H1 (cell line): ENCODE data around the gene RNF10. TPM values are rescaled to one million over a fixed set of nuclear protein-coding genes. Genes with fewer than 3 reads are reported as not detected.
"Not testable (repeated sequence)": the region's sequence is repeated elsewhere in the genome, so short reads cannot be mapped to it uniquely, and the experiment has no call there.

Source experiments
- CTCF ChIA-PET: fragments of 300-600 bp; sonication (Branson Sonifier 250); formaldehyde crosslinking; loops from one replicate; lab custom pipeline; 2021; ENCODE audit not compliant: partially characterized antibody; lab: Charles Lee
- POLR2A ChIA-PET: fragments of 300-600 bp; sonication (Branson Sonifier 250); formaldehyde crosslinking; loops from one replicate; lab custom pipeline; 2021; ENCODE audit warnings: inconsistent platforms; ENCODE audit not compliant: partially characterized antibody; lab: Charles Lee
- DNase-seq, 2 experiments: peaks; one replicate each; pipeline versions ENCODE4 v3.0.0 to v3.0.0-alpha.2; 2010 to 2022; ENCODE audit warnings: low spot score in 2 of 2, low read depth in 1 of 2, mixed read lengths in 1 of 2
- FAIRE-seq: peaks from 2 replicates; lab custom pipeline; 2011; peaks lifted over from hg19 to GRCh38; lab: Jason Lieb, UNC
- H2AFZ ChIP-seq: 2 replicates; pipeline ENCODE4 v1.8.1; 2012; ENCODE audit warnings: low read length, inconsistent platforms
- H2AK5ac ChIP-seq: 2 replicates; pipeline ENCODE4 v1.6.1; 2013; ENCODE audit warnings: low read depth, low read length
- H2BK120ac ChIP-seq: replicated peaks from 2 replicates; pipeline ENCODE3; 2013; ENCODE audit warnings: low read depth, low read length, inconsistent platforms
- H2BK12ac ChIP-seq: 2 replicates; pipeline ENCODE4 v1.6.1; 2013; ENCODE audit warnings: low read depth, low read length
- H2BK15ac ChIP-seq: 2 replicates; pipeline ENCODE4 v1.6.1; 2013; ENCODE audit warnings: low read length
- H2BK20ac ChIP-seq: 2 replicates; pipeline ENCODE4 v1.6.1; 2013; ENCODE audit warnings: low read length
- H2BK5ac ChIP-seq: 2 replicates; pipeline ENCODE4 v1.6.1; 2013; ENCODE audit warnings: low read depth, low read length
- H3K14ac ChIP-seq: 2 replicates; pipeline ENCODE4 v1.6.1; 2013; ENCODE audit warnings: inconsistent platforms; ENCODE audit not compliant: insufficient read length
- H3K18ac ChIP-seq: 2 replicates; pipeline ENCODE4 v1.6.1; 2013; ENCODE audit warnings: low read length; ENCODE audit errors: extremely low read depth
- H3K23ac ChIP-seq: 2 replicates; pipeline ENCODE4 v1.6.1; 2013; ENCODE audit warnings: inconsistent platforms; ENCODE audit not compliant: insufficient read length
- H3K23me2 ChIP-seq: 2 replicates; pipeline ENCODE4 v1.6.1; 2013; ENCODE audit warnings: low read depth, low read length
- H3K27ac ChIP-seq: 2 replicates; pipeline ENCODE4 v1.6.1; 2011; ENCODE audit warnings: low read depth, low read length, inconsistent platforms
- H3K27me3 ChIP-seq, 4 experiments: replicated peaks in 1 of 4; 1 replicate in 1 of 4; 2 replicates in 3 of 4; pipeline versions ENCODE4 v1.6.1 to v1.8.1; 2011 to 2013; ENCODE audit warnings: low read length in 3 of 4, mild to moderate bottlenecking in 3 of 4, inconsistent platforms in 2 of 4, mixed read lengths in 2 of 4, moderate library complexity in 1 of 4; ENCODE audit not compliant: control insufficient read depth in 3 of 4, insufficient read depth in 3 of 4; ENCODE audit errors: extremely low read depth in 1 of 4
- H3K36me3 ChIP-seq, 4 experiments: 2 replicates each; pipeline versions ENCODE4 v1.6.1 to v1.8.1; 2011 to 2013; ENCODE audit warnings: mild to moderate bottlenecking in 4 of 4, low read length in 3 of 4, moderate library complexity in 2 of 4, control low read depth in 1 of 4, inconsistent platforms in 1 of 4; ENCODE audit not compliant: insufficient read depth in 4 of 4, control insufficient read depth in 2 of 4
- H3K4ac ChIP-seq: replicated peaks from 2 replicates; pipeline ENCODE3; 2013; ENCODE audit warnings: low read length, low read depth, mixed read lengths, inconsistent platforms; ENCODE audit not compliant: insufficient read length
- H3K4me1 ChIP-seq, 4 experiments: replicated peaks in 1 of 4; 1 replicate in 1 of 4; 2 replicates in 3 of 4; pipeline versions ENCODE4 v1.6.1 to v1.8.1; 2011 to 2013; ENCODE audit warnings: low read length in 3 of 4, inconsistent platforms in 2 of 4, mixed read lengths in 1 of 4; ENCODE audit not compliant: insufficient read depth in 4 of 4, control insufficient read depth in 3 of 4
- H3K4me2 ChIP-seq, 2 experiments: 2 replicates each; pipeline versions ENCODE4 v1.6.1 to v1.8.1; 2011 to 2013; ENCODE audit warnings: low read depth in 2 of 2, low read length in 2 of 2, control low read depth in 1 of 2, inconsistent platforms in 1 of 2, mild to moderate bottlenecking in 1 of 2; ENCODE audit not compliant: insufficient read depth in 1 of 2
- H3K4me3 ChIP-seq, 4 experiments: fragments of 200-600, 300-600 bp in 1 of 4; sonication (generic), shearing (Covaris generic), sonication (Bioruptor Twin) in 1 of 4; 2 replicates each; pipeline versions ENCODE4 v1.5.1 to v1.8.1; 2011 to 2016; ENCODE audit warnings: low read length in 4 of 4, low read depth in 3 of 4, control low read depth in 2 of 4, inconsistent platforms in 2 of 4, mild to moderate bottlenecking in 2 of 4, mixed read lengths in 1 of 4, moderate library complexity in 1 of 4; ENCODE audit not compliant: insufficient read depth in 2 of 4; ENCODE audit errors: extremely low read depth in 1 of 4
- H3K56ac ChIP-seq: replicated peaks from 2 replicates; pipeline ENCODE3; 2013; ENCODE audit warnings: low read depth, mild to moderate bottlenecking, mixed read lengths, low read length, inconsistent platforms; ENCODE audit not compliant: insufficient read length
- H3K79me1 ChIP-seq: 2 replicates; pipeline ENCODE4 v1.6.1; 2013; ENCODE audit warnings: low read depth, low read length, control low read depth
- H3K79me2 ChIP-seq, 2 experiments: 2 replicates each; pipeline versions ENCODE4 v1.6.1 to v1.8.1; 2012 to 2013; ENCODE audit warnings: low read length in 2 of 2, mild to moderate bottlenecking in 2 of 2, inconsistent platforms in 1 of 2; ENCODE audit not compliant: insufficient read depth in 2 of 2, control insufficient read depth in 1 of 2
- H3K9ac ChIP-seq, 4 experiments: replicated peaks in 1 of 4; 1 replicate in 1 of 4; 2 replicates in 3 of 4; pipeline versions ENCODE4 v1.6.1 to v1.8.1; 2011 to 2013; ENCODE audit warnings: low read depth in 3 of 4, low read length in 3 of 4, control low read depth in 2 of 4, mild to moderate bottlenecking in 2 of 4, moderate library complexity in 2 of 4, inconsistent platforms in 1 of 4; ENCODE audit errors: extremely low read depth in 1 of 4
- H3K9me3 ChIP-seq, 2 experiments: 2 replicates each; pipeline versions ENCODE4 v1.6.1 to v1.8.1; 2012 to 2013; ENCODE audit warnings: mild to moderate bottlenecking in 2 of 2, moderate library complexity in 2 of 2, control low read depth in 1 of 2, inconsistent platforms in 1 of 2, low read depth in 1 of 2, low read length in 1 of 2, mixed read lengths in 1 of 2; ENCODE audit not compliant: insufficient read depth in 2 of 2
- H4K20me1 ChIP-seq, 2 experiments: replicated peaks in 1 of 2; 2 replicates each; pipeline versions ENCODE3 to v1.8.1; 2011 to 2013; ENCODE audit warnings: inconsistent platforms in 2 of 2, low read length in 2 of 2, mild to moderate bottlenecking in 1 of 2; ENCODE audit not compliant: insufficient read depth in 2 of 2, control insufficient read depth in 1 of 2
- H4K5ac ChIP-seq: 2 replicates; pipeline ENCODE4 v1.6.1; 2013; ENCODE audit warnings: low read length, low read depth, mixed read lengths, inconsistent platforms; ENCODE audit not compliant: insufficient read length
- H4K8ac ChIP-seq: 2 replicates; pipeline ENCODE4 v1.8.0; 2013; ENCODE audit warnings: mild to moderate bottlenecking, moderate library complexity, low read length, inconsistent platforms; ENCODE audit not compliant: insufficient read depth; ENCODE audit errors: extremely low read depth
- H4K91ac ChIP-seq: replicated peaks from 2 replicates; pipeline ENCODE3; 2013; ENCODE audit warnings: low read length, mixed read lengths, inconsistent platforms; ENCODE audit not compliant: insufficient read length
- polyA plus RNA-seq, 7 experiments: library from polyadenylated mRNA; depleted of rRNA in 3 of 7; stranded (reverse) in 5 of 7; unstranded in 2 of 7; fragments of >200 nt in 5 of 7; fragments of 200-250 nt in 2 of 7; gene quantifications; 1 replicate in 5 of 7; 2 replicates in 1 of 7; 4 replicates in 1 of 7; pipeline versions ENCODE4 v1.2.1 to v1.2.3, GENCODE V29; 2011 to 2013; ENCODE audit warnings: missing spikeins in 2 of 7, mixed read lengths in 2 of 7
- total RNA-seq: library from RNA; stranded (reverse); fragmentation: NEBNext Ultra II Directional; extraction: Animal tissue kit (Norgen Biotek cat#: 25700); gene quantifications from 2 replicates; pipeline ENCODE4 v1.2.1, GENCODE V29; 2021

RNF10 gene
- total and polyA plus RNA-seq, 2 of the 8 experiments (the other 6 are each of a cell fraction or from before 2014, with no cell fraction given) = 71.6 to 171 TPM

- H4K20me1 ChIP-seq, H3K4me3 ChIP-seq, H2BK5ac ChIP-seq, H3K56ac ChIP-seq, H3K4ac ChIP-seq, H3K4me1 ChIP-seq, H4K91ac ChIP-seq, H3K36me3 ChIP-seq, H3K23ac ChIP-seq, H3K23me2 ChIP-seq, H3K14ac ChIP-seq, H2BK15ac ChIP-seq, H2BK12ac ChIP-seq, DNase-seq, H3K9me3 ChIP-seq, H3K79me1 ChIP-seq, H3K27me3 ChIP-seq, H3K18ac ChIP-seq, H2AFZ ChIP-seq, H4K8ac ChIP-seq, H3K27ac ChIP-seq, H2AK5ac ChIP-seq, H2BK120ac ChIP-seq, H3K4me2 ChIP-seq, H3K9ac ChIP-seq, H4K5ac ChIP-seq, FAIRE-seq, H2BK20ac ChIP-seq: not testable (repeated sequence)
- ChIA-PET POLR2A (interaction anchor here (0.9 to 7.2 kb wide), 3 partner anchors 8 to 60 kb away, joined by 3 to 78 read pairs (median 7); partner anchors contain the start of genes DYNLL1 and SRSF9), CTCF (interaction anchor here (0.7 kb wide), 1 partner anchor 463 kb away, joined by 3 read pairs; no protein-coding TSS in a partner anchor)
- peaks cover 6 to 11% of the 10 kb centered on the region in 2 experiments; a peak in 3 of 4 replicates for H3K79me2 ChIP-seq
Measured at GRCh38 chr12:120530418-120530761, 3.8 kb upstream of the RNF10 start.
